OCI-LY7 (cell line): ENCODE measurements around the gene DMXL1. TPM values are rescaled to one million over a fixed set of nuclear protein-coding genes. Genes with fewer than 3 reads are reported as not detected.

Source experiments
- BruUV-seq: library from RNA; stranded (reverse); fragments of 400-500 nt; replicated peaks from 2 replicates; lab custom pipeline; 2021; lab: Mats Ljungman, UMichigan
- CTCF ChIA-PET: fragments of 300-600 bp; sonication (Branson Sonifier 250); formaldehyde crosslinking; loops from one replicate; lab custom pipeline; 2022; ENCODE audit warnings: antibody characterized with exemption; ENCODE audit not compliant: unreplicated experiment; lab: Charles Lee
- POLR2A ChIA-PET: fragments of 300-600 bp; sonication (Branson Sonifier 250); formaldehyde crosslinking; loops from one replicate; lab custom pipeline; 2022; ENCODE audit warnings: antibody characterized with exemption; lab: Charles Lee
- DNase-seq: peaks from one replicate; pipeline ENCODE4 v3.0.0-alpha.2; 2015; ENCODE audit warnings: low spot score
- H2AFZ ChIP-seq: fragments of 200-600 bp; sonication (generic), shearing (Covaris generic); 2 replicates; pipeline ENCODE4 v1.6.1; 2014; ENCODE audit warnings: mild to moderate bottlenecking, antibody characterized with exemption, low read length, moderate library complexity
- H3K27ac ChIP-seq: fragments of 200-600 bp; sonication (generic); 2 replicates; pipeline ENCODE4 v1.5.1; 2014; ENCODE audit warnings: mixed run types, low read depth, mild to moderate bottlenecking, moderate library complexity, low read length, inconsistent platforms; ENCODE audit not compliant: poor library complexity, severe bottlenecking
- H3K36me3 ChIP-seq: fragments of 200-600 bp; sonication (generic); 2 replicates; pipeline ENCODE4 v1.6.1; 2014; ENCODE audit warnings: mild to moderate bottlenecking, antibody characterized with exemption, low read length, moderate library complexity, mixed read lengths; ENCODE audit not compliant: insufficient read depth
- H3K4me1 ChIP-seq: fragments of 200-600 bp; sonication (generic); 2 replicates; pipeline ENCODE4 v1.5.1; 2014; ENCODE audit warnings: mild to moderate bottlenecking, low read length; ENCODE audit not compliant: insufficient read depth, poor library complexity, severe bottlenecking
- H3K4me2 ChIP-seq: fragments of 200-600 bp; sonication (generic); 2 replicates; pipeline ENCODE4 v1.6.1; 2014; ENCODE audit warnings: mild to moderate bottlenecking, low read length
- H3K4me3 ChIP-seq: fragments of 200-600 bp; sonication (generic); 2 replicates; pipeline ENCODE4 v1.5.1; 2014; ENCODE audit warnings: mild to moderate bottlenecking, low read depth, low read length; ENCODE audit not compliant: poor library complexity, severe bottlenecking
- H3K79me2 ChIP-seq: fragments of 200-600 bp; sonication (generic); 2 replicates; pipeline ENCODE4 v1.6.1; 2016; ENCODE audit warnings: low read depth, mild to moderate bottlenecking, low read length, moderate library complexity, mixed read lengths; ENCODE audit not compliant: insufficient read depth
- H3K9me2 ChIP-seq: fragments of 200-600 bp; sonication (generic); 2 replicates; pipeline ENCODE4 v1.6.1; 2016; ENCODE audit warnings: mild to moderate bottlenecking, low read length, mixed read lengths; ENCODE audit not compliant: insufficient read depth
- H3K9me3 ChIP-seq: fragments of 200-600 bp; sonication (generic); 2 replicates; pipeline ENCODE4 v1.6.1; 2014; ENCODE audit warnings: mild to moderate bottlenecking, mixed run types, low read length, mixed read lengths
- H4K20me1 ChIP-seq: fragments of 200-600 bp; sonication (generic); 2 replicates; pipeline ENCODE4 v1.6.1; 2014; ENCODE audit warnings: mild to moderate bottlenecking, antibody characterized with exemption, low read length, moderate library complexity, mixed read lengths; ENCODE audit not compliant: insufficient read depth
- CTCF ChIP-seq: fragments of 200-600 bp; sonication (generic); conservative IDR thresholded peaks from 2 replicates; pipeline ENCODE4 v1.5.1; 2014; ENCODE audit warnings: mild to moderate bottlenecking, antibody characterized with exemption, low read length, moderate library complexity, mixed read lengths
- EZH2phosphoT487 ChIP-seq: fragments of 200-600 bp; sonication (generic); IDR thresholded peaks from 2 replicates; pipeline ENCODE4 v1.6.1; 2018; ENCODE audit warnings: low read depth, borderline replicate concordance, mild to moderate bottlenecking, mixed run types, antibody characterized with exemption, low read length, moderate library complexity, mixed read lengths
- intact Hi-C: fragments of 100-400 bp; cut with micrococcal nuclease; formaldehyde crosslinking; loops from one replicate; pipeline ENCODE4 v1.10.0; 2022; ENCODE audit not compliant: unreplicated experiment
- total RNA-seq, 2 experiments: library from RNA; depleted of rRNA in 1 of 2; stranded (reverse); fragments of >200 nt in 1 of 2; shearing (Covaris generic) in 1 of 2; gene quantifications; 2 replicates each; pipeline ENCODE4 v1.2.3, GENCODE V29; 2014 to 2022

The DMXL1 gene
- total RNA-seq, 2 experiments from 2014 or later, result 76.6 to 79.4 TPM

GRCh38 chr5:119083679-119084078 lies 12.8 kb downstream of the DMXL1 start:
- H3K4me3 ChIP-seq, result no peak overlapping the region
- H2AFZ ChIP-seq, result no peak overlapping the region
- H3K4me2 ChIP-seq, result peak overlapping the region; percentile 42
- intact Hi-C loops, result no loop called here
- ChIA-PET POLR2A (no interaction called here), CTCF (no interaction called here)
- peak; percentile 45 for DNase-seq
- H3K4me1 ChIP-seq, result peaks cover 22% of the 10 kb centered on the region
- peaks cover 94% of the 10 kb centered on the region for H3K79me2 ChIP-seq
- H4K20me1 ChIP-seq, result peaks cover 6% of the 10 kb centered on the region; the same call in 1 of the 2 replicates
- H3K9me2 ChIP-seq, result no peaks in the 10 kb centered on the region
- no peaks in the 10 kb centered on the region; the same call in 1 of the 2 replicates for H3K36me3 ChIP-seq
- H3K9me3 ChIP-seq, result peaks cover 10% of the 10 kb centered on the region; the same call in 1 of the 2 replicates
- BruUV-seq, result no TSS peak
- TF ChIP-seq EZH2phosphoT487 (no peak), CTCF (no peak)
- H3K27ac ChIP-seq, result peak overlapping the region; percentile 13

GRCh38 chr5:119088438-119088837 lies 17.6 kb downstream of the DMXL1 start:
- Histone ChIP-seq H3K4me3 (no peak overlapping the region), H3K4me1 (peaks cover 10% of the 10 kb centered on the region), H3K36me3 (peaks cover 23% of the 10 kb centered on the region), H3K4me2 (no peak overlapping the region), H3K9me2 (no peaks in the 10 kb centered on the region), H3K9me3 (peaks cover 24% of the 10 kb centered on the region; the same call in 1 of the 2 replicates), H4K20me1 (no peaks in the 10 kb centered on the region), H3K27ac (no peak overlapping the region), H2AFZ (no peak overlapping the region), H3K79me2 (peaks cover 91% of the 10 kb centered on the region)
- no peak for DNase-seq
- BruUV-seq, result no TSS peak
- TF ChIP-seq CTCF, result no peak
- no peak for TF ChIP-seq EZH2phosphoT487
- ChIA-PET CTCF (no interaction called here), POLR2A (interaction anchor here (0.5 to 1.5 kb wide), 7 partner anchors 8 to 917 kb away, joined by 3 to 6 read pairs (median 3); no protein-coding TSS in a partner anchor)
- intact Hi-C loops, result no loop called here

GRCh38 chr5:119095611-119096010 lies 24.7 kb downstream of the DMXL1 start:
- peaks cover 7% of the 10 kb centered on the region for H3K4me1 ChIP-seq
- CTCF ChIA-PET, result no interaction called here
- no peaks in the 10 kb centered on the region for H4K20me1 ChIP-seq
- peaks cover 12% of the 10 kb centered on the region; the same call in 1 of the 2 replicates for H3K9me3 ChIP-seq
- no peak overlapping the region for H3K4me3 ChIP-seq
- no peak for DNase-seq
- BruUV-seq, result no TSS peak
- peaks cover 34% of the 10 kb centered on the region for H3K36me3 ChIP-seq
- H3K4me2 ChIP-seq, result no peak overlapping the region
- POLR2A ChIA-PET, result interaction anchor here (1.4 kb wide), 1 partner anchor 10 kb away, joined by 3 read pairs; no protein-coding TSS in a partner anchor
- no peak overlapping the region for H3K27ac ChIP-seq
- no peak overlapping the region for H2AFZ ChIP-seq
- intact Hi-C loops, result no loop called here
- H3K79me2 ChIP-seq, result peaks cover 58% of the 10 kb centered on the region
- H3K9me2 ChIP-seq, result no peaks in the 10 kb centered on the region
- no peak for TF ChIP-seq EZH2phosphoT487
- no peak for TF ChIP-seq CTCF
